WTC11 (cell line): ENCODE results near the gene LYPD1.

ENCODE experiments used
- ZNF232 ChIP-seq: sonication (generic); formaldehyde crosslinking; IDR thresholded peaks from 2 replicates; pipeline ENCODE4 v1.8.0; 2022; ENCODE audit warnings: mild to moderate bottlenecking, missing genetic modification reagents
- TF ChIP-seq, protein P1 (sequence below): sonication (generic); formaldehyde crosslinking; conservative IDR thresholded peaks from 2 replicates; pipeline ENCODE4 v1.8.1; 2022; ENCODE audit warnings: mild to moderate bottlenecking, missing genetic modification reagents
- TF ChIP-seq, protein P2 (sequence below): fragments of 250-450 bp; sonication (Bioruptor Pico); IDR thresholded peaks from 2 replicates; pipeline ENCODE4 v1.9.0; 2021; ENCODE audit warnings: moderate library complexity, mild to moderate bottlenecking, inconsistent platforms, borderline replicate concordance

DNA sequence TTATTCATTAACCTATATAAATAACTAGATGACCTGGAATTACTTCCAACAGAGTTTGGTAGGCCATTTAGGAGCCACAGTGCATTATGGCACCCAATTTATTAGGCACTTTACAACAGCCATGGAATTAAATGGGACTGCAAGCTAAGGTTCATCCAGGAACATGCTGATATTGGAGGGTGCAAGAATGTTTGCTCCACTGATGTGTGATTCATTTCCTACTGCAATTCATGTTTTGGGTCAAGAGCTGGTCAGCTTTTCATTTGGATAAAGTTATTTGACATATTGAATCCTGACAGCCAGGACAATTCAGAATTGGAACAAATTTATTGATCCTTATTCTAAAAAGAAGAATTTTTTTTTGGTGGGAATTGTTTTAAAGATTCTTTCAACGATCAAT, 11.8 kb upstream of the LYPD1 start:
- no peak for TF ChIP-seq ZNF232 (CRISPR knock-in tag)
- TF ChIP-seq, protein P1, sequence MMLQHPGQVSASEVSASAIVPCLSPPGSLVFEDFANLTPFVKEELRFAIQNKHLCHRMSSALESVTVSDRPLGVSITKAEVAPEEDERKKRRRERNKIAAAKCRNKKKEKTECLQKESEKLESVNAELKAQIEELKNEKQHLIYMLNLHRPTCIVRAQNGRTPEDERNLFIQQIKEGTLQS (CRISPR knock-in tag), result no peak
- TF ChIP-seq, protein P2, sequence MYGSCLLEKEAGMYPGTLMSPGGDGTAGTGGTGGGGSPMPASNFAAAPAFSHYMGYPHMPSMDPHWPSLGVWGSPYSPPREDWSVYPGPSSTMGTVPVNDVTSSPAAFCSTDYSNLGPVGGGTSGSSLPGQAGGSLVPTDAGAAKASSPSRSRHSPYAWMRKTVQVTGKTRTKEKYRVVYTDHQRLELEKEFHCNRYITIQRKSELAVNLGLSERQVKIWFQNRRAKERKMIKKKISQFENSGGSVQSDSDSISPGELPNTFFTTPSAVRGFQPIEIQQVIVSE (CRISPR knock-in tag), result no peak
